ENCODE results near the gene ARHGAP30. TPM values are rescaled to one million over a fixed set of nuclear protein-coding genes. Genes with fewer than 3 reads are reported as not detected.

The ARHGAP30 gene
- total RNA-seq, 6 experiments from 2014 or later, result not detected

DNA sequence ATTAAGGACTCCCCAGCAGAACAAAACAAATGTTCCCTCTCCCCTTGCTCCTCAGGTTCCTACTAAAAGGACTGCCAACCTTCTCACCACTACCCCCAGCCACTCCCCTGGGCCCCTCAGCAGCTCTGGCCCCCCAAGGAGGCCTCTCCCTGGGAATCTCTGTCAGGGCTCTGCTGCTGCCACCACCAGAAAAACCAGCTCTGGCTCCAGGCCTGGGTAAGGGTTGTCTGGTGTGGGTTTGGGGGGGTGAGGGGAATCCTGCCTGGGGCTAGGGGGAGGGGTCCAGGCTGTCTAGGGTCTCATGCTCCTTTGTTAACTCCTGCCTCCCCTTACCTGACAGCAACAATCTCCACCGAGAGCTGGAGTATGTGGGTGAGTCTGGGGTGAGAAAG is 14.9 kb upstream of the ARHGAP30 start:
- DNase-seq, result no peak
- Mint-ChIP-seq H3K27me3 (ENCODE audit: insufficient read depth) (no peaks in the 10 kb centered on the region; the same call in 1 of the 2 replicates), H3K27ac (peak overlapping the region; percentile 93), H3K4me1 (ENCODE audit: low read depth) (peaks cover 86% of the 10 kb centered on the region), H3K4me3 (no peak overlapping the region), H3K9me3 (no peaks in the 10 kb centered on the region), H3K36me3 (ENCODE audit: low read depth) (no peaks in the 10 kb centered on the region)
- TF ChIP-seq, protein P1, sequence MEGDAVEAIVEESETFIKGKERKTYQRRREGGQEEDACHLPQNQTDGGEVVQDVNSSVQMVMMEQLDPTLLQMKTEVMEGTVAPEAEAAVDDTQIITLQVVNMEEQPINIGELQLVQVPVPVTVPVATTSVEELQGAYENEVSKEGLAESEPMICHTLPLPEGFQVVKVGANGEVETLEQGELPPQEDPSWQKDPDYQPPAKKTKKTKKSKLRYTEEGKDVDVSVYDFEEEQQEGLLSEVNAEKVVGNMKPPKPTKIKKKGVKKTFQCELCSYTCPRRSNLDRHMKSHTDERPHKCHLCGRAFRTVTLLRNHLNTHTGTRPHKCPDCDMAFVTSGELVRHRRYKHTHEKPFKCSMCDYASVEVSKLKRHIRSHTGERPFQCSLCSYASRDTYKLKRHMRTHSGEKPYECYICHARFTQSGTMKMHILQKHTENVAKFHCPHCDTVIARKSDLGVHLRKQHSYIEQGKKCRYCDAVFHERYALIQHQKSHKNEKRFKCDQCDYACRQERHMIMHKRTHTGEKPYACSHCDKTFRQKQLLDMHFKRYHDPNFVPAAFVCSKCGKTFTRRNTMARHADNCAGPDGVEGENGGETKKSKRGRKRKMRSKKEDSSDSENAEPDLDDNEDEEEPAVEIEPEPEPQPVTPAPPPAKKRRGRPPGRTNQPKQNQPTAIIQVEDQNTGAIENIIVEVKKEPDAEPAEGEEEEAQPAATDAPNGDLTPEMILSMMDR (IDR thresholded peaks at IDR 0.05), result no peak

DNA sequence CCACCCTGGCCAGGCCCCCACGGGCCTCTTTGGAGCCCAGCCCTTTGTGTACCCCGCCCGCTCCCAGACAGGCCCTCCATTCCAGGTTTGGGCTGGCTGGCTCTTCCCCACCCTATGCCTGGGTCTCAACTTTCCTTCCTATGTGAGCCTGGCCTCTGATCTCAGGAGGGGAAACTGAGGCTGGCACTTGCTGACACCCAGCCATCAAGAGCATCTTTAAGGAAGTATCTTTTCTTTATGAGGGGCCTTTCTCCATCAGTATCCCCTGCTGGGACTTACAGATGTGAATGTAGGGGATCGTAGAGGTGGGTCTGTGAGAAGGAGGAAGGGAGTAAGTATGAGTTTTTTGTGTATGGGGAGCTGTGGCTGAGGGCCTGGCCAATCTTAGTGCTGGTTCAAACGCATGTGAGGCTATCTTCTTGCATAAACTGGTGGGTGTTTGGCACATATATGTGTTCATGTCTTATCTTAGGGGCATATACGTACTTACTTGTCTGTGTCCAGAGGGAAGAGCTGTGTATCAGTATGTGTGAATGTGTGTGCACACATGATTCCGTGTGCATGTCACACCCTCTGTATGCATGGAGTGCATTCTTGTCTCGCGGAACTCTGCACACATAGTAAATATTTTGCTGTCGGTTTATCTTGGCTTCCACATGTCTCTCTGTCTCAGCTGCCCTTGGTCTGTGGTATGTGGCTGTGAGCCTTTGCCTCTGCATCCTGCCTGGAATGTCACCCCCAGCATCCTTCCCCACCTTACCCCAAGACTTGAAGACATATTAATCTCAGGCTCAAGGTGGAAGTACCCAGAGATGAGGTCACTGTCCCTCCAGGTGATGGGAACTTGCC is 14.3 kb upstream of the ARHGAP30 start:
- Mint-ChIP-seq H3K27ac (peak overlapping the region; percentile 93), H3K27me3 (ENCODE audit: insufficient read depth) (no peaks in the 10 kb centered on the region; the same call in 1 of the 2 replicates), H3K9me3 (no peaks in the 10 kb centered on the region), H3K4me1 (ENCODE audit: low read depth) (peaks cover 84% of the 10 kb centered on the region), H3K4me3 (no peak overlapping the region), H3K36me3 (ENCODE audit: low read depth) (no peaks in the 10 kb centered on the region)
- TF ChIP-seq, protein P1 (IDR thresholded peaks at IDR 0.05), result no peak
- no peak for DNase-seq

DNA sequence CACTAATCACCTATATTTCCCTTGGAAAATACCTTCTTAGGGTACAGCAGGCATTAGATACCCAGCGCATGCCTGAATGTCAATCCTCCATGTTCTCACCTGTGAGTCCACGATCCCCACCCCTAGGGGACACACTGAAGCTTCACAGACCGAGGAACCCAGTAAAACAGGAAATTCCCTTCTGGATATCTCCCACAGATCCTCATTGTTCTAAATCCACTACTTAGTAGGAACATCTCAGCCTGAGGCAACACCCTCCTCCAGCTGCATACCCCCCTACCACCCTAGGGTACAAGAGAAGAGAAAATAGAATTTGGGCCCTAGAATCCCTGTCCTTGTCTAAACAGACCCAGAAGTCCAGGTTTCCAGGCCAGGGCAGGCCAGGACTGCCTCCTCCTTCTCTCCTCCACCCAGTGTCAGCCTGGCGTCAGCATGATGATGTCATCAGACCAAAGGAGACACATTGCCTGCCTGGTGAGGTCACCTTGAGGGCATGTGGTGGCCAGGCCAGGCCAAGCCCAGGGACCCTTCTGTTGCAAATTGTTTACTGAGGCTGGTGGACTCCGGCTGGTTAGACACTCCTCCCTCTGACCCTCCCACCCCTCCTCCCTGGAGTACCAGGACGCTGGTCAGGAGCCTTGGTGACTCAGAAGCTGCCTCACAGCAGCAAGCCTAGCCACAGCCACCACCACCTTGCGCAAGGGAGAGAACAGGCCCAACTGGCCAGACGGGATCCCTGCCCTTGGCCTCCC is 13.5 kb upstream of the ARHGAP30 start:
- no peak overlapping the region for H3K4me3 Mint-ChIP-seq
- no peaks in the 10 kb centered on the region for H3K9me3 Mint-ChIP-seq
- H3K27ac Mint-ChIP-seq, result peak overlapping the region; percentile 93
- no peaks in the 10 kb centered on the region; the same call in 1 of the 2 replicates for H3K27me3 Mint-ChIP-seq (ENCODE audit: insufficient read depth)
- H3K36me3 Mint-ChIP-seq (ENCODE audit: low read depth), result no peaks in the 10 kb centered on the region
- TF ChIP-seq, protein P1 (IDR thresholded peaks at IDR 0.05), result no peak
- DNase-seq, result peak; percentile 89
- H3K4me1 Mint-ChIP-seq (ENCODE audit: low read depth), result peaks cover 76% of the 10 kb centered on the region

DNA sequence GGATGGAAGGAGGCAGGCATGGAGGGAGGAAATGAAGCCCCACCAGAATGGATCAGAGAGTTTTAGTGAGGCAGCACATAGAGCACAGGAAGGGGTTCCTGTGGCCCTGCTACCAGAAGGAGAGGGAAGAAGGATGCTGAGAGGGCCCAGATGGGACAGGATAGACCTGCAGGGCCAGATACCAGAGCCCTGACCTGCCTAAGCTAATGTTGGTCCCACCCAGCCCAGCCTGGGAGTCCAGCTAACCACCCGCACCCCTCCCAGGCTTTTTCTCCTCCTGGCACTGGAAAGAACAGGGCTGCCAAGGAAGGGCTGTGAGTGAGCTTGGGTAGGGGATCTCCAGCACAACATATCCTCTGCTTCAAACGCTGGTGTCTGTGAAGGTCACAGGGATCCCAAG is 12.8 kb upstream of the ARHGAP30 start:
- H3K27me3 Mint-ChIP-seq (ENCODE audit: insufficient read depth), result no peaks in the 10 kb centered on the region; the same call in 1 of the 2 replicates
- no peaks in the 10 kb centered on the region for H3K36me3 Mint-ChIP-seq (ENCODE audit: low read depth)
- no peaks in the 10 kb centered on the region for H3K9me3 Mint-ChIP-seq
- H3K4me3 Mint-ChIP-seq, result no peak overlapping the region
- no peak for DNase-seq
- TF ChIP-seq, protein P1 (IDR thresholded peaks at IDR 0.05), result no peak
- H3K27ac Mint-ChIP-seq, result peak overlapping the region; percentile 93
- peaks cover 69% of the 10 kb centered on the region for H3K4me1 Mint-ChIP-seq (ENCODE audit: low read depth)

DNA sequence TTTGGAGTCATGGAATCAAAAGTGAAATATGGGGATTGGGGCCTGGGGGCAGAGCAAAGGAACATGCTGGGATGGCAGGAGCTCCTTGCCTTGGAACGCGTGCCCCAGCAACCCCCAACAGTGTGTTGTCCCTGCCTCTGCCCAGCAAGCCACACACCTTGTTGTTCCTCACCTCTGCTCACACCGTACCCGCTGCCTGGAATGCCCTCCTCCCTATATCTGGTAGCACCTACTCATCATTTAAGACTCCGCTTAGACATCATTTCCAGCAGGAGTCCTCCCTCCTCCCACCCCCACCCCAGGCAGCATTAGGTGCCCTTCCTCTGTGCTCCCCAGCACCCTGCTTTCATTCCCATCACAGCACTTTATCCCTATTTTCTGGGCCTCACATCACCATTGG is 11.8 kb upstream of the ARHGAP30 start:
- Mint-ChIP-seq H3K27ac (peak overlapping the region; percentile 83), H3K4me1 (ENCODE audit: low read depth) (peaks cover 65% of the 10 kb centered on the region), H3K27me3 (ENCODE audit: insufficient read depth) (no peaks in the 10 kb centered on the region; the same call in 1 of the 2 replicates), H3K4me3 (no peak overlapping the region; the same call in 1 of the 2 replicates), H3K36me3 (ENCODE audit: low read depth) (no peaks in the 10 kb centered on the region), H3K9me3 (no peaks in the 10 kb centered on the region)
- DNase-seq, result no peak
- TF ChIP-seq, protein P1 (IDR thresholded peaks at IDR 0.05), result no peak

All from HFFc6 (cell line).